ENCODE measurements around the gene SNX32. TPM values are rescaled to one million over a fixed set of nuclear protein-coding genes. Genes with fewer than 3 reads are reported as not detected.

SNX32 gene
- polyA plus RNA-seq, result 6.3 TPM
- long read RNA-seq, donor 1, result 0 reads
- long read RNA-seq, donor 2, partial matches to known transcripts, result 2,126 of 2,188 reads
- long read RNA-seq, donor 2, other reads (novel, unspliced or antisense), result 62 of 2,188 reads
- long read RNA-seq, donor 3, result 0 reads
- long read RNA-seq, donor 4, result 0 reads
- long read RNA-seq, donor 5, result 0 reads
- long read RNA-seq, donor 6, partial matches to known transcripts, result 1,392 of 1,448 reads
- long read RNA-seq, donor 6, other reads (novel, unspliced or antisense), result 56 of 1,448 reads
- long read RNA-seq, donor 7, partial matches to known transcripts, result 5 of 18 reads
- long read RNA-seq, donor 7, other reads (novel, unspliced or antisense), result 13 of 18 reads
- long read RNA-seq, donor 8, partial matches to known transcripts, result 1,414 of 1,436 reads
- long read RNA-seq, donor 8, other reads (novel, unspliced or antisense), result 21 of 1,436 reads
- long read RNA-seq, donor 9, partial matches to known transcripts, result 850 of 857 reads
- long read RNA-seq, donor 9, other reads (novel, unspliced or antisense), result 7 of 857 reads
- long read RNA-seq, donor 10, result 0 reads
- long read RNA-seq, donor 11, partial matches to known transcripts, result 1,014 of 1,032 reads
- long read RNA-seq, donor 11, other reads (novel, unspliced or antisense), result 17 of 1,032 reads

DNA sequence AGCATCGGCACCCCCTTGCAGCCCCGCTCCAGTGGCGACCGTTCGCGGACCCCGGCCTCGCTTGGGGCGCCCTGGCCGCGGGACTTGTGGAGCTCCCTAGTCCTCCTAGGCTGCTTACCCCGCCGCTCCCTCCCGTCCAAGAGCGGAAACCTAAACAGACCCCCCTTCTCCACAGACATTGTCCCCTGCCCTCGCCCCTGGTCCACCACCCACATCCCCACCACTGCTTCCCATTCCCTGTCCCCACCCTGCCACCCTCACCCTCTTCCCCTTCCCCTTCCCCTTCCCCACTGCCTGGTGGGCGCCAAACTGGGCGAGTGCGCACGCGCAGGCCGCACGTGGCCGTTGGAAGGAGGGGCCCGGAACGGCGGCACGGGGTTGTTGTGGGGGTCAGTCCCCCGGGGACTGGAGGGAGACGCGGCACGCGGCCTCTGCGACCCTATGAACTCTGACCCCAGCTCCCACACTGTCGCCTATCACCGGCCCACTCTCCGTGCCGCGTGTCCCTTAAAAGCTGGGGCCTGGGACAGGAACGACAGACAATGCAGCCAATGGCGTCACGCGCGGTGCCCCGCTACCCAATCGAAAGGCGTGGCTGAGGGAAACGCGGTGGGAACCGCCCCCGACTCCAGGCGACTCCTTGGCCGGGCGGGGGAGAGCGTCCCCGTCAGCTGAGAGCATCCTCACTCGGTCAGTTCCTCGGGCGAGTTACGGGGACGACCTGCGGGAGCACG is at the start of gene SNX32:
TSS of gene SNX32 (plus strand) at position 667 of the 734 bp plus-strand sequence. CDS start 103 bp downstream, outside the sequence.
- no peaks in the 10 kb centered on the region for H3K9me3 ChIP-seq (ENCODE audit: control insufficient read depth, low read depth, low read length)
- WGBS (ENCODE audit: insufficient coverage, low lambda C conversion rate), result no CpG with 5 or more reads among the region's 63 CpGs
- no peaks in the 10 kb centered on the region for H3K27me3 ChIP-seq (ENCODE audit: control insufficient read depth, insufficient read depth, low read length)
- H3K36me3 ChIP-seq (ENCODE audit: control insufficient read depth, insufficient read depth, low read length), result no peaks in the 10 kb centered on the region
- peak within 1 kb of the TSS; percentile 70 for H3K4me3 ChIP-seq (ENCODE audit: low read length)
- H3K4me1 ChIP-seq (ENCODE audit: control insufficient read depth, insufficient read depth, low read length), result peaks cover 22% of the 10 kb centered on the region
- peak; percentile 94 to 95 for DNase-seq
- H3K27ac ChIP-seq (ENCODE audit: low read length), result peak within 1 kb of the TSS; percentile 9

- Histone ChIP-seq H3K27ac (ENCODE audit: low read length) (no peak overlapping the region), H3K4me1 (ENCODE audit: control insufficient read depth, insufficient read depth, low read length) (peaks cover 34% of the 10 kb centered on the region), H3K27me3 (ENCODE audit: control insufficient read depth, insufficient read depth, low read length) (peaks cover 33% of the 10 kb centered on the region), H3K36me3 (ENCODE audit: control insufficient read depth, insufficient read depth, low read length) (no peaks in the 10 kb centered on the region), H3K9me3 (ENCODE audit: control insufficient read depth, low read depth, low read length) (peaks cover 14% of the 10 kb centered on the region), H3K4me3 (ENCODE audit: low read length) (no peak overlapping the region)
- DNase-seq, result no peak
- WGBS (ENCODE audit: insufficient coverage, low lambda C conversion rate), result no CpG with 5 or more reads among the region's 8 CpGs
These were observed 48.3 kb upstream of the SNX32 start for GRCh38 chr11:65785319-65786007.

DNA sequence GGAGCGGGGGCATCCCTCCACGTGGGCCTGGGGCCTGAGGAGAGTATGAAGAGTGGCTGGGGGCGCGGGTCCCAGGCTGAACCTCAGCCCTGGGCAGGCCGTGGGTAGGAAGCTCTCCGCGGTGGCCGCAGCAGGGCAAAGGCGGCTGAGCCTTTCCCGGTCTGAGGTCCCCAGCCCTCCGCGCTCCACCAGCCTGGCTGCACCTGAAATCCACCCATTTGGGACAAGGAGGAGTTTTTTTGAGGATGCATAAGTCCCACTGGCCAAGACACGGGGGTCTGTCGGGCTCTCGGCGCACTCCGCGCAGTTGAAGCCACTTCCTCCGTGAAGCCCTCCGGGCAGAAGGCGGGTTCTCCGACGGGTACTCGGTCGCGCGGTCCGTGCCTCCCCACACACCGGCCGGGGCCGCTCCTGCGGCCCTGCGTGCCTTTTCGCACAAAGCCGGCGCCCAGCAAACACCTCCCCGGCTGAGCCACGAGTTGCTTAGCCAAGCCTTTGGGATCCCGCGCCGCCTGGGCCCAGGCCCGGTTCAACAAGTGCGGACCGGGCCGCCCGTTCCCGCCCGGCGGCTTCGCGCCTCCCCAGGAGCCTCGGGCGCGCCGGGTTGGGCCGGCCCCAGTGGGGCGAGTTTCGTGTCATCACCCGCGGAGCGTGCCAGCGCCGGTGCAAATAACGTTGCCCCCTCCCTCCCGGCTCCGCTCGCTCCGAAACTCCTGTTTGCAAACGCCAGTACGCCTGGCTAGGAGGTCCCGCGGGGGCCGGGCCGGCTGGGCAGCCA is 47.6 kb upstream of the SNX32 start:
- DNase-seq, result no peak
- H3K36me3 ChIP-seq (ENCODE audit: control insufficient read depth, insufficient read depth, low read length), result no peaks in the 10 kb centered on the region
- WGBS (ENCODE audit: insufficient coverage, low lambda C conversion rate), result no CpG with 5 or more reads among the region's 74 CpGs
- no peak overlapping the region for H3K27ac ChIP-seq (ENCODE audit: low read length)
- H3K9me3 ChIP-seq (ENCODE audit: control insufficient read depth, low read depth, low read length), result peaks cover 14% of the 10 kb centered on the region
- H3K27me3 ChIP-seq (ENCODE audit: control insufficient read depth, insufficient read depth, low read length), result peaks cover 33% of the 10 kb centered on the region
- peaks cover 42% of the 10 kb centered on the region for H3K4me1 ChIP-seq (ENCODE audit: control insufficient read depth, insufficient read depth, low read length)
- peak overlapping the region; percentile 16 for H3K4me3 ChIP-seq (ENCODE audit: low read length)

DNA sequence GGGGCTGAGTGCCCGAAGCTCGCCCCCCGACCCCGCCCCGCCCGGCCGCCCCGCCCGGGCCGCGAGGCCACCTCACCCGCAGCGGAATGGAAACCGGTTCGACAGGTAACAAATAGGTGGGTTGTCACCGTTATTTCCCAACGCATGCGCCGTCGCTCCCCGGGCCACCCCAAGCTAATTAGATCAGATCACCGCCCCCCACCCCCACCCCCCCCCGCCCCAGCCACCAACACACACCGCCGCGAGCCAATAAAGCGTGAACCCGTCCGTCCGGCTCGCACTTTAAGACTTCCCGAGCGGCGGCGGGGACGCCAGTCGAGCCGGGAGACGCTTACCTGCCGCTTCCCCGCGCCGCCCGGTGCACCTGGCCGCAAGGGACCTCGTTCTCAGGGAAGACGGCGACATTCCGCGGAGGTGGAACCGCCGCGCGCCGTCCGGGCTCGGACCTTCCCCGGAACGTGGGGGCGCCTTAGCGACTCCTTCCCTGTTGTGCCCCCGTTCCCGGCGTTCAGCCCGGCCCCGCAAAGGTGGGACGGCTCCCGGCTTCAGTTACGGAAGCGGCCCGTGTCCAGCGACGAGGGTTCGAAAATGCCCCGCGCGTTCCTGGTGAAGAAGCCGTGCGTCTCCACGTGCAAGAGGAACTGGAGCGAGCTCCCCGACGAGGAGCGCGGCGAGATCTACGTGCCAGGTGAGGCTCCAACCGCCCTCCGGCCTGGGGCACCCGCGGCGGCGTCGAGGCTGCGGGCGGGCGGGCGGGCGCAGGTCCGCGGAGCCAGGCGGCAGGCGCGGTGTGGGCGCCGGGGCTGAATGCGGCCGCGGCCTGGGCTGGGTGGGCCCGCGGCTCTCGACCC is 46.8 kb upstream of the SNX32 start, which contains the start of gene OVOL1:
TSS of gene OVOL1 (plus strand) at position 278 of the 851 bp plus-strand sequence. CDS start at position 589, 311 bp downstream.
- H3K27me3 ChIP-seq (ENCODE audit: control insufficient read depth, insufficient read depth, low read length), result peaks cover 31% of the 10 kb centered on the region
- H3K36me3 ChIP-seq (ENCODE audit: control insufficient read depth, insufficient read depth, low read length), result peaks cover under 1% of the 10 kb centered on the region
- H3K27ac ChIP-seq (ENCODE audit: low read length), result peak within 1 kb of the TSS; percentile 99
- H3K4me3 ChIP-seq (ENCODE audit: low read length), result peak within 1 kb of the TSS; percentile 97
- DNase-seq, result peak; percentile 85 to 88
- no CpG with 5 or more reads among the region's 112 CpGs for WGBS (ENCODE audit: insufficient coverage, low lambda C conversion rate)
- H3K4me1 ChIP-seq (ENCODE audit: control insufficient read depth, insufficient read depth, low read length), result peaks cover 44% of the 10 kb centered on the region
- H3K9me3 ChIP-seq (ENCODE audit: control insufficient read depth, low read depth, low read length), result peaks cover 10% of the 10 kb centered on the region

DNA sequence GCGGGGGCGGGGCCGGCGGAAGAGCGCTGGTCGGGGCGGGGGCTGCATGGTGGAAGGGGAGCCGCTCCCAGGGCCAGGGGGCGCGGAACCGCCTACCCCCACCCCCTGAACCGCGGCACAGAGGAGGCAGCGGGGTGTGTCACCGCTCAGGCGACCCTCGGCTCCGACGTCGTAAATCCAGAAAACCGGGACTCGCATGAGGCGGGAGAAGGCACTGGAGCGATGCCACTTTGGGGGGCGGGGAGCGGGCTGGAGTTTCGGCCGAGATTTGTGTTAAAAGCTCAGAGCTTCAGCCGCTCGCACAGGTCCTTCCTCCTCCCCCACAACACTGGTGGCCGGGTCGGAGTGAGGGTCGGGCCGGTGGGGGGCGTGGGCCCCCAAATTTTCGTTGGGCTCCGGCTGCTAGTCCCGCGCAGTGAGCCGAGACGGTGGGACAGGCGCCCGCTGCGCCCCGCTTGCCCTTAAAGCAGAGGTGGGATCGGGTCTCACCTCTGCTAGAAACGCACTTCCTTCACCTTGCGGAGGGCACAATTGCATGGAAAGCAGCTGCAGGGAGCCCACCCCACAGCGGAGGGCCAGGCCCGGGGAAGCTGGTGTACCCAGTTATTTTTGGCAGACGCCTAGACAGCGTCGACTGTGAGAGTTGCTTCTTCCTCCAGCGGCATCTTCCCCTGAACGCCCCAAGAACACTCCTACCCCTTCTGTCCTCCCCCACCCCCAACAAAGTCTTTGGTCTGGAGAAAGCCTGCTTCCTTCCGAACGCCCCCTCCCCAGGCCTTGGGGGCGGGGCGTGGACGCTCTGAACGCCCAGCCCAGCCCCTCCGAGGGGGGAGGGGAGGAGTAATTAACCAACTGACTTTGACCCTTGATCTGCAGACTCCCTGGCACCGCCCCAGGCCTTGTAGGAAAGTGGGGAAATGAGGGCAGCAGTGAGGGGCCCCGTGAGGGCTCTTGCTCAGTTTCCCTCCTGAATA is 45.8 kb upstream of the SNX32 start:
- Histone ChIP-seq H3K27ac (ENCODE audit: low read length) (peak overlapping the region; percentile 99), H3K36me3 (ENCODE audit: control insufficient read depth, insufficient read depth, low read length) (peaks cover 5% of the 10 kb centered on the region), H3K27me3 (ENCODE audit: control insufficient read depth, insufficient read depth, low read length) (peaks cover 31% of the 10 kb centered on the region), H3K4me1 (ENCODE audit: control insufficient read depth, insufficient read depth, low read length) (peaks cover 49% of the 10 kb centered on the region), H3K4me3 (ENCODE audit: low read length) (peak overlapping the region; percentile 97), H3K9me3 (ENCODE audit: control insufficient read depth, low read depth, low read length) (peaks cover 10% of the 10 kb centered on the region)
- no CpG with 5 or more reads among the region's 64 CpGs for WGBS (ENCODE audit: insufficient coverage, low lambda C conversion rate)
- peak; percentile 91 to 96 for DNase-seq

DNA sequence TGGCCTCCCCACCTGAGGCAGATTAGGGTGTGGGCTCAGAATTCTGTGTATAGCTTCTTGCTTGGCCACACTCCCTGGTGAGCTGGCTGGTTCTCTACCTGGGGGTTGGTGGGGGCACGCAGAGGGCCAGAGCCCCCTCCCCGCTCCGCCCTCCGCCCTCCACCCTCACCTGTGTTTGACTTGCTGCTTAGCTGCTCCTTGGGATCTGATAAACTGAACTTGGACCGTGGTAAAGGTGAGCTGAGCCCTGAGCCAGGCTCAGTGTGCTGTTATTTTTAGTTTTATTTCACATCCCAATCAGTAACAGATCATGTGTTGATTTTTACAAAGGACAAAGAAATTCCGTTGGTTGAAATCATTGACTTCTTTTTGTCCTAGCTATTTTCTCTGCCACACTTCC is 44.9 kb upstream of the SNX32 start:
- Histone ChIP-seq H3K4me1 (ENCODE audit: control insufficient read depth, insufficient read depth, low read length) (peaks cover 57% of the 10 kb centered on the region), H3K36me3 (ENCODE audit: control insufficient read depth, insufficient read depth, low read length) (peaks cover 6% of the 10 kb centered on the region), H3K4me3 (ENCODE audit: low read length) (peak overlapping the region; percentile 97), H3K9me3 (ENCODE audit: control insufficient read depth, low read depth, low read length) (peaks cover 10% of the 10 kb centered on the region), H3K27me3 (ENCODE audit: control insufficient read depth, insufficient read depth, low read length) (peaks cover 31% of the 10 kb centered on the region), H3K27ac (ENCODE audit: low read length) (peak overlapping the region; percentile 99)
- peak in 1 of 2 donors; percentile 55 for DNase-seq
- WGBS (ENCODE audit: insufficient coverage, low lambda C conversion rate), result no CpG with 5 or more reads among the region's 6 CpGs

- DNase-seq, result no peak
- Histone ChIP-seq H3K36me3 (ENCODE audit: control insufficient read depth, insufficient read depth, low read length) (peaks cover 12% of the 10 kb centered on the region), H3K27me3 (ENCODE audit: control insufficient read depth, insufficient read depth, low read length) (peaks cover 31% of the 10 kb centered on the region), H3K4me1 (ENCODE audit: control insufficient read depth, insufficient read depth, low read length) (peaks cover 64% of the 10 kb centered on the region), H3K4me3 (ENCODE audit: low read length) (peak overlapping the region; percentile 97), H3K27ac (ENCODE audit: low read length) (peak overlapping the region; percentile 99), H3K9me3 (ENCODE audit: control insufficient read depth, low read depth, low read length) (peaks cover 10% of the 10 kb centered on the region)
- no CpG with 5 or more reads among the region's 14 CpGs for WGBS (ENCODE audit: insufficient coverage, low lambda C conversion rate)
These were observed 44.3 kb upstream of the SNX32 start for GRCh38 chr11:65789230-65790103.

Data from large intestine (tissue), 12 donors.